Medulla oblongata (tissue), 1 donor: ENCODE measurements around the gene TMEM253.

Experiments
- DNase-seq: peaks from one replicate; pipeline ENCODE4 v3.0.0-alpha.2; 2015; ENCODE audit errors: extremely low spot score

TMEM253 gene

GRCh38 chr14:21103710-21104447 lies 3.0 kb downstream of the TMEM253 start:
- DNase-seq, result peak; percentile 99

DNA sequence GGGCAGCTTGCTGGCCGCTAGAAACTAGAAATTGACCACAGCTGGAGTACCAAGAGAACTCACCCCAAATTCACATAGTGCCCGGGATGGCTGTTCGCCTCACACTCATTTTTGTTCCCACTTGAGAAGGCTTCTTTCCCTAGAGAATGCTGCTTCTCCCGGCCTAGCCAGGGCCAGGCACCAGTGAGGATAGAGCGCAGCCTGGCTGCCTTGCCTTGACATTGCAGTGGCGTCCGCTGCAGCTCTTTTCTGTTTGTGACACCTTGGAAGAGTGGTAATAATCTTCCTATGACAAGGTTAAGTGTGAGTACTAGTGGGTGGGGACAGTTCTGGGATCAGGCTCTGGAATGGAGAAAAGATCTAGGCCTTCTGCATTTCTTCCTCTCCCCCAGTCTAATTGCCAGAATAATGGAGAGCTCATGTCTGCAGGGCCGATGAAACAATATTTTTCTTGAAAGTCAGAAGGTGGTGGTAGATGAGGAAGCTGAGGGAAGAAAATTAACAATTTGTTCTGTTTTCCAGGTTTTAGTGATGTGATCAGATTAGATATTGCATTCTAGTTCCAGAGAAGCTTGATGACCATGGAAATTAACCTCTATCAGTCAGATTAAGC lies 3.7 kb downstream of the TMEM253 start:
- peak; percentile 91 for DNase-seq

GRCh38 chr14:21105095-21105494 lies 4.2 kb downstream of the TMEM253 start:
- no peak for DNase-seq

- DNase-seq, result no peak
Observed at GRCh38 chr14:21106176-21106497, 5.3 kb downstream of the TMEM253 start.

DNA sequence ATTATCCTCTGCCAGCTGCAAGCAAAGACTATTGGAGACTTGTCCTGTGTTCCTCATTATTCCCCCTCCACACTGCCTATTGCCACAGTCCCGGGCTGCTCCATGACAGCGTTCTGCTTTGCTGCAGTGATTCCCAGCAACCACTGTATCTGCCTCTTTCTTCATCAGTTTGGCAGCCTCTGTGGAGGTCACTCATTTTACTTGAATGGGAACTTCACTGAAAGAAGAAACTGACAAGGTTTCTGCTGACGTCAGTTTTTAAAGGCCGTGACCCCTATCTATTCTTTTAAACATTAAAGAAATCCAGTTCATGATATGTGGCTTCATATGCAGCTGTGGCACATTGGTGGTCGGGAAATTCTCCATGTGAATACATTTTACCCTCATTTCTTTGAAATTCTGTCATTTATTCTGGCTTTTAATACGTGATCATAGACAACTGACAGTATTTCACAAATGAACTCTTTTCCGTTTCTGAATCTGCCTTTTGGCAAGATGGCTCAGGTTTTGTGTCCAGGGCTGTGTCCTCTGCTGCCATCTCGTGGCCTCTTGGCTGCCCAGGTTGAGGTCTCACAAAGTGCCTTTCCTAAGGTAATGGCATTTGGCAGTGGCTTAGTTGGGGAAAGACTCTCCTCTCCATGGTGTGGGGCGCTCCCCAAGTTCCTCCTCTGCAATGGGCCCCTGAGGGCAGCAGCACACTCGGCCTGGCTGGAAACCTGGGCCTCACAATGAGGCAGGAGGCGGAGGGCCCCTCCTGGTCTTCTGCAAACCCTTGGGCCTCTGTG lies 5.8 kb downstream of the TMEM253 start:
- DNase-seq, result peak; percentile 91

DNA sequence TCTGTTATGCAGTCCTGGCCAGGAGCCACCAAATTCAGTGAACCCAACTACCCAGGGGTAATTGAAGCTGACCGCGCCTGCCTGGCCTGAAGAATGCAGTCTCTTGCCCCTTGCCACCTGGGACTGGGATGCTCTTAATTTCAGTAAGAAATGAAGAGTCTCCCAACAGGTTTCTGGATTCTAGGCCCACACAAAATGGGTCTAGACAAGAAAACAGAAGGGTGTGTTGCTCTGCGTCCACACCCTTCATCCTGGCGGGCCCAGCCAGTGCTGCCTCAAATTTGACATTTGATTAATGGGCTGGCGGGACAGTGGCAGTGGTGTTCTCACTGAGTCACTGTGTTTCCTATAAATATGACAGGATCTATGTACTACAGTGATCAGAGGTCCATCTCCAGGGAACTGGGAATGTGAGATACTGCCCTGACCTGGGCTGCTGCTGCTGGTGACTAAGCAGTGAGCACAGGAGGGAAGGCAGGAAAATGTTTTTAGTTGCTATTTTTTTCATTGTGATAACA lies 6.5 kb downstream of the TMEM253 start:
- DNase-seq, result no peak

- DNase-seq, result no peak
Observed at GRCh38 chr14:21108791-21109190, 7.9 kb downstream of the TMEM253 start.

DNA sequence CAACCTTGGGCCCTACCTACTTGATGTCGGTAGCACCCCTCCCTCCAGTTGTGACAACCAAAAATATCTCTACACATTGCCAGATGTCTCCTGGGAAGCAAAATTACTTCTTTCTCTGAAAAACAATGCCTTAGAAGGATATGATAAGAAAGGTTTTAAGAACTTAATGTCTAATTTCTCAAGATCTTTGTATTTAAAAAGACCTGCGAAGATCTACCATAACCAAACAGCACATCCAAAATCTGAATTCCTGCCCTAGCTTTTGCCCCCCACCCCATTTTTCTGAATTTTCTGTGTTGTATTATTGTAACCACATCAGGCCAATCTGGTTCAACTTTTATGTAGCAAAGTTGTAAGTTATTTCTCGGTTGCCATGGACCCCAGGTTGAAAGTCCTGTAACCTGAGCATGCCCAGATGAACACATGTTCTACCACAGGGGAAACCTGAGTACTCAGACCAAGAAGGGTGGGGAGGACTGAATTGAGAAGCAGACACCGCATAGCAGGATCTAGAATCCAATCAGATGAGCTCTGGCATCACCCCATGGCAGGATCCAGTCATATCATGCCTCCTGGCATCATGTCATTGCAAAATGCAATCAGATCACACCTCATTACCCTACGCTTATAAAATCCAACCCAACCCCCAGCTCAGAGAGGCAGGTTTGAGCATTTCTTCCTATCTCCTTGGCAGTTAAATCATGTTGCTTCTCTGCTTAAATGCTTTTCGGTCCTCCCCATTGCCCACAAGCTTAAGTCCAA lies 8.7 kb downstream of the TMEM253 start:
- DNase-seq, result no peak

- no peak for DNase-seq
Observed at GRCh38 chr14:21112255-21112654, 11.4 kb downstream of the TMEM253 start.

DNA sequence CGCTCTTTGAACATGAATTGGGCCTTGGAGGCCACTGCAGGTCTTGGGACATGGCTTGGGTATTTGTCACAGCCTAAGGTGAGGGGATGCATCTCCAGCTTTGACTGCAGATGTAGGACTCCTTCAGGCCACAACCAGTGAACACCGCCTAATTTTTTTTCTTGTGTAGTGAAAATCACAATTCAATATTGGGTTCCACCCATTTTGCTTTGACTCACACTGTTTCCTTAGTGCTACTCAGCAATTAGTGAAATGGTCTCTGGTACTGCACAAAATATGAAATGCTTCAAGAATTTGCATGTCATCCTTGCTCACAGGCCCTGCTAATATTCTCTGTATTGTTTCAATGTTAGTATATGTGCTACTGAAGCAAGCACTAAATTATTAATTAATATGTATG lies 12.5 kb downstream of the TMEM253 start:
- no peak for DNase-seq

DNA sequence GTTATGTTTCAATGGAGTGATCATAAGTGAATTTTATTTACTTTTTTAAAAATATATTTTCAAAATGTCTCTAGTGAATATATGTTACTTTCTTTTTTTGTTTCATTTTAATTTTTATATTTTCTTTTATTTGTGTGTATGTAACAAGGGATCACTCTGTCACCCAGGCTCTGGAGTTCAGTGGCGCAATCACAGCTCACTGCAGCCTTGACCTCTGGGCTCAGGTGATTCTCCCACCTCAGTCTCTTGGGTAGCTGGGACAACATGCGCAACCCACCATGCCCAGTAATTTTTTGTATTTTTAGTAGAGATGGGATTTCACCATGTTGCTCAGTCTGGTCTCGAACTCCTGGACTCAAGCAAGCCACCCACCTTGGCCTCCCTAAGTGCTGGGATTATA lies 18.1 kb downstream of the TMEM253 start:
- DNase-seq, result no peak

GRCh38 chr14:21120686-21121085 lies 19.8 kb downstream of the TMEM253 start:
- no peak for DNase-seq

DNA sequence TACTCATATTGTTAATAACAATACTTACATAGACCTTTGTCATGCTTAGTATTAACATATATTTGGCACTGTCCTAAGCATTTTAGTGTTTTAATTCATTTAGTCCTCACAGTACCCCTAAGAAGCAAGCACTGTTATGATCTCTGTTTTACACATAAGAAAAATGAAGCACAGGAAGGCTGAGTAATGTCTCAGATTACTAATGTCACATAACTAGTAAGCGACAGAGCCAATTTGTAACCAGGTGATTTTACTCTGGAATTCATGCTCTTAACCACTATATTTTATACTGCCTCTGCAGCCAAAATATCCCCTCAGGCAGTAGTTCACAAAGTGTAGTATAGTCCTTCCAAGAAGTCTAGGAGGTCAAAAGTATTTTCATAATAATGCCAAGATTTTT lies 20.3 kb downstream of the TMEM253 start:
- DNase-seq, result no peak

DNA sequence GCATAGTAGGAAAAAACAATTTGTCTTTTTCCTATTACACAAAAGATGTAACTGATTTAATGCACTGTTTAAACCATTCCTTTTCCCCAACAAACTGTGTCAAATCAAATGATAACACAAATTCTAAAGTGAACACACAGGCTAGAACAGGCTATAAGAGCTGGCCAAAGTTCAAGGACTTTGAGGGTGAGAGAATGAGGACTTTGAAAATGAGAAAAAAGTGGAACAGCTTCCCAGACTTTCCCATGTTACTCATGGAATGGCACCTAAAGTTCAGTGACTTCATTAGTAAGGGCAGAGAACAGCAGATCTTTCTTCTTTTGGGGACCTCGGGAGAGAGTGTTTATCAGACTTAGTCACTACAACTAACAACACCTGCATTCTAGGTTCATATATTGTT lies 22.6 kb downstream of the TMEM253 start:
- no peak for DNase-seq

DNA sequence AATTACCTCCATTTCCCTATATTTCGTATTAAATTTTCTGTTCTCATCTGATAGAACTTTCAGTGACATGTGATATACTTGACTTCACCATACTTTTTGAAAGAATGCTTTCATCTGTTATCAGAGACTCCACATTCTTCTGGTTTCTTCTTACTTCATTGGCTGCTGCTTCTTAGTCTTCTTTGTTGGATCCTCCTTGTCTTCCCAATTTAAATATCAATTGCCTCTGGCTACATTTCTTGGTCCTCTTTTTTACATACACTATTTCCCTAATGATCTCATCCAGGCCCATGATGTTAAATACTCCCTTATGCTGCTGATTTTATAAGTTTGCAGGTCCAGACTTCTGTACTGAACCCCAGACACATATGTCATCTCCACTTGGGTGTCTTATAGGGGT lies 33.0 kb downstream of the TMEM253 start:
- no peak for DNase-seq

- DNase-seq, result peak; percentile 5
Observed at GRCh38 chr14:21136024-21136423, 35.2 kb downstream of the TMEM253 start.

GRCh38 chr14:21142357-21142756 lies 41.5 kb downstream of the TMEM253 start:
- no peak for DNase-seq

DNA sequence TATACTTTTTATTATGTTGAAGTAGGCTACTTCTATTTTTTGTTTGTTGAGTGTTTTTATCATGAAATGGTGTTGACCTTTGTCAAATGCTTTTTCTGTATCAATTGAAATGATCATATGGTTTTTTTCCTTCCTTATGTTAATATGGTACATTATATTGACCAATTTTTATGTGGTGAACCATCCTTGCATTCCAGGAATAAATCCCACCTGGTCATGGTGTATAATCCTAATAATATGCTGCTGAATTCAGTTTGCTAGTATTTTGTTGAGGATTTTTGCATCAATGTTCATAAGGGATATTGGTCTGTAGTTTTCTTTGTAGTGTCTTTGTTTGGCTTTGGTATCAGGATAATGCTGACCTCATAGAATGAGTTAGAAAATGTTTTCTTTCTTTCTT lies 44.6 kb downstream of the TMEM253 start:
- DNase-seq, result no peak

- DNase-seq, result no peak
Observed at GRCh38 chr14:21149641-21150367, 48.9 kb downstream of the TMEM253 start.
